HepG2 (cell line): Measurements from ENCODE around the gene LRRN4CL. TPM values are rescaled to one million over a fixed set of nuclear protein-coding genes. Genes with fewer than 3 reads are reported as not detected.

Source experiments
- ASH2L ChIP-seq: fragments of 300-600, 200-600 bp; sonication (generic); IDR thresholded peaks from 2 replicates; pipeline ENCODE4 v1.7.0; 2017; ENCODE audit warnings: low read depth, mild to moderate bottlenecking, moderate library complexity, mixed read lengths, low read length; ENCODE audit not compliant: insufficient read length
- CBX1 ChIP-seq: IDR thresholded peaks from one replicate; pipeline ENCODE4 v1.6.1; 2016; ENCODE audit warnings: antibody characterized with exemption, low read depth
- CREB1 ChIP-seq, 2 experiments: fragments of 450-650 bp in 1 of 2; IDR thresholded peaks; 2 replicates each; pipeline ENCODE4 v1.6.1; 2016 to 2017; ENCODE audit warnings: control low read depth in 1 of 2, mild to moderate bottlenecking in 1 of 2, missing compliant biosample characterization in 1 of 2, missing genetic modification characterization in 1 of 2
- POLR2G ChIP-seq: fragments of 200-400 bp; formaldehyde crosslinking; IDR thresholded peaks from 2 replicates; pipeline ENCODE4 v1.6.1; 2018; ENCODE audit warnings: mild to moderate bottlenecking, low read depth, low read length, moderate library complexity
- SRSF1 ChIP-seq: fragments of 200-400 bp; formaldehyde crosslinking; optimal IDR thresholded peaks from 2 replicates; pipeline ENCODE3; 2017; ENCODE audit warnings: mild to moderate bottlenecking, low read depth, low read length, moderate library complexity
- SRSF4 ChIP-seq: fragments of 200-400 bp; formaldehyde crosslinking; IDR thresholded peaks from one replicate; pipeline ENCODE4 v1.6.1; 2018; ENCODE audit warnings: mild to moderate bottlenecking, low read depth, low read length, moderate library complexity; ENCODE audit not compliant: poor library complexity, severe bottlenecking
- THYN1 ChIP-seq: sonication (generic); formaldehyde crosslinking; IDR thresholded peaks from 2 replicates; pipeline ENCODE4 v1.8.1; 2023; ENCODE audit warnings: low read depth, mild to moderate bottlenecking, moderate library complexity, missing genetic modification reagents, borderline replicate concordance
- WIZ ChIP-seq: sonication (generic); formaldehyde crosslinking; IDR thresholded peaks from 2 replicates; pipeline ENCODE4 v1.5.1; 2020; ENCODE audit warnings: mild to moderate bottlenecking, missing genetic modification reagents
- ZHX2 ChIP-seq, 2 experiments: sonication (generic) in 1 of 2; formaldehyde crosslinking in 1 of 2; IDR thresholded peaks; 2 replicates each; pipeline versions ENCODE4 v1.6.1 to v1.9.0; 2014 to 2022; ENCODE audit warnings: antibody characterized with exemption in 1 of 2, borderline replicate concordance in 1 of 2, inconsistent platforms in 1 of 2, low read depth in 1 of 2, missing genetic modification reagents in 1 of 2
- ZSCAN21 ChIP-seq: sonication (generic); formaldehyde crosslinking; IDR thresholded peaks from 2 replicates; pipeline ENCODE4 v1.8.0; 2022; ENCODE audit warnings: mild to moderate bottlenecking, missing genetic modification reagents, moderate library complexity, borderline replicate concordance
- polyA plus RNA-seq, 8 experiments: library from polyadenylated mRNA; depleted of rRNA in 3 of 8; stranded (reverse) in 7 of 8; unstranded in 1 of 8; fragments of >200 nt; fragmentation: Illumina TruSeq in 4 of 8; extraction: Trizol in 4 of 8; gene quantifications; 2 replicates each; pipeline versions ENCODE4 v1.2.1 to v1.2.3, GENCODE V29; 2011 to 2016; ENCODE audit warnings: low read depth in 4 of 8, missing spikeins in 1 of 8, mixed read lengths in 1 of 8; ENCODE audit not compliant: insufficient read depth in 1 of 8
- total RNA-seq, 5 experiments: library from RNA; depleted of rRNA; stranded (reverse); fragments of >200 nt; fragmentation: Illumina TruSeq; extraction: Trizol; gene quantifications; 2 replicates each; pipeline ENCODE4 v1.2.3, GENCODE V29; 2016; ENCODE audit warnings: low read depth in 1 of 5
- TF ChIP-seq, protein P1 (sequence below): sonication (generic); formaldehyde crosslinking; IDR thresholded peaks from 2 replicates; pipeline ENCODE4 v1.4.0; 2020; ENCODE audit warnings: mild to moderate bottlenecking, missing genetic modification reagents
- TF ChIP-seq, protein P2 (sequence below): sonication (generic); formaldehyde crosslinking; IDR thresholded peaks from 2 replicates; pipeline ENCODE4 v1.5.0; 2020; ENCODE audit warnings: mild to moderate bottlenecking, missing genetic modification reagents
- TF ChIP-seq, protein P3 (sequence below): sonication (generic); formaldehyde crosslinking; IDR thresholded peaks from 2 replicates; pipeline ENCODE4 v1.8.0; 2022; ENCODE audit warnings: mild to moderate bottlenecking, missing genetic modification reagents, borderline replicate concordance
- TF ChIP-seq, protein P4 (sequence below): sonication (generic); formaldehyde crosslinking; IDR thresholded peaks from 2 replicates; pipeline ENCODE4 v1.8.1; 2023; ENCODE audit warnings: mild to moderate bottlenecking, missing genetic modification reagents

LRRN4CL gene
- total and polyA plus RNA-seq, 2 of the 13 experiments (the other 11 are each of a cell fraction or from before 2014, with no cell fraction given), result 0.11 TPM; not detected in 1

GRCh38 chr11:62665075-62665598 is 24.2 kb downstream of the LRRN4CL start, which contains the start of the genes C11orf98 and CSKMT (continued):
- TF ChIP-seq ZHX2 (IDR thresholded peaks at IDR 0.05; ENCODE audit: low read depth) (peak; percentile 38; the same call in 1 of the 2 replicates), ZHX2 (CRISPR knock-in tag; IDR thresholded peaks at IDR 0.05; ENCODE audit: borderline replicate concordance) (no peak; the same call in 1 of the 2 replicates), CBX1 (peak; percentile 92), CREB1 (IDR thresholded peaks at IDR 0.05) (no peak), CREB1 (CRISPR knock-in tag; IDR thresholded peaks at IDR 0.05) (peak; percentile 52; the same call in 1 of the 2 replicates), WIZ (CRISPR knock-in tag) (0 out of 2 replicates have a peak, but pooled peaks have one; percentile 10), ASH2L (no peak), SRSF4 (no peak), ZSCAN21 (CRISPR knock-in tag) (no peak; the same call in 1 of the 2 replicates), SRSF1 (peak; percentile 98), POLR2G (peak; percentile 100), THYN1 (CRISPR knock-in tag) (no peak)
- TF ChIP-seq, protein P1, sequence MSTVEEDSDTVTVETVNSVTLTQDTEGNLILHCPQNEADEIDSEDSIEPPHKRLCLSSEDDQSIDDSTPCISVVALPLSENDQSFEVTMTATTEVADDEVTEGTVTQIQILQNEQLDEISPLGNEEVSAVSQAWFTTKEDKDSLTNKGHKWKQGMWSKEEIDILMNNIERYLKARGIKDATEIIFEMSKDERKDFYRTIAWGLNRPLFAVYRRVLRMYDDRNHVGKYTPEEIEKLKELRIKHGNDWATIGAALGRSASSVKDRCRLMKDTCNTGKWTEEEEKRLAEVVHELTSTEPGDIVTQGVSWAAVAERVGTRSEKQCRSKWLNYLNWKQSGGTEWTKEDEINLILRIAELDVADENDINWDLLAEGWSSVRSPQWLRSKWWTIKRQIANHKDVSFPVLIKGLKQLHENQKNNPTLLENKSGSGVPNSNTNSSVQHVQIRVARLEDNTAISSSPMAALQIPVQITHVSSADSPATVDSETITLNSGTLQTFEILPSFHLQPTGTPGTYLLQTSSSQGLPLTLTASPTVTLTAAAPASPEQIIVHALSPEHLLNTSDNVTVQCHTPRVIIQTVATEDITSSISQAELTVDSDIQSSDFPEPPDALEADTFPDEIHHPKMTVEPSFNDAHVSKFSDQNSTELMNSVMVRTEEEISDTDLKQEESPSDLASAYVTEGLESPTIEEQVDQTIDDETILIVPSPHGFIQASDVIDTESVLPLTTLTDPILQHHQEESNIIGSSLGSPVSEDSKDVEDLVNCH (CRISPR knock-in tag), result no peak
- TF ChIP-seq, protein P2, sequence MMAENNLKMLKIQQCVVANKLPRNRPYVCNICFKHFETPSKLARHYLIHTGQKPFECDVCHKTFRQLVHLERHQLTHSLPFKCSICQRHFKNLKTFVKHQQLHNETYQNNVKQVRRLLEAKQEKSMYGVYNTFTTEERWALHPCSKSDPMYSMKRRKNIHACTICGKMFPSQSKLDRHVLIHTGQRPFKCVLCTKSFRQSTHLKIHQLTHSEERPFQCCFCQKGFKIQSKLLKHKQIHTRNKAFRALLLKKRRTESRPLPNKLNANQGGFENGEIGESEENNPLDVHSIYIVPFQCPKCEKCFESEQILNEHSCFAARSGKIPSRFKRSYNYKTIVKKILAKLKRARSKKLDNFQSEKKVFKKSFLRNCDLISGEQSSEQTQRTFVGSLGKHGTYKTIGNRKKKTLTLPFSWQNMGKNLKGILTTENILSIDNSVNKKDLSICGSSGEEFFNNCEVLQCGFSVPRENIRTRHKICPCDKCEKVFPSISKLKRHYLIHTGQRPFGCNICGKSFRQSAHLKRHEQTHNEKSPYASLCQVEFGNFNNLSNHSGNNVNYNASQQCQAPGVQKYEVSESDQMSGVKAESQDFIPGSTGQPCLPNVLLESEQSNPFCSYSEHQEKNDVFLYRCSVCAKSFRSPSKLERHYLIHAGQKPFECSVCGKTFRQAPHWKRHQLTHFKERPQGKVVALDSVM (CRISPR knock-in tag), result peak; percentile 53
- TF ChIP-seq, protein P3, sequence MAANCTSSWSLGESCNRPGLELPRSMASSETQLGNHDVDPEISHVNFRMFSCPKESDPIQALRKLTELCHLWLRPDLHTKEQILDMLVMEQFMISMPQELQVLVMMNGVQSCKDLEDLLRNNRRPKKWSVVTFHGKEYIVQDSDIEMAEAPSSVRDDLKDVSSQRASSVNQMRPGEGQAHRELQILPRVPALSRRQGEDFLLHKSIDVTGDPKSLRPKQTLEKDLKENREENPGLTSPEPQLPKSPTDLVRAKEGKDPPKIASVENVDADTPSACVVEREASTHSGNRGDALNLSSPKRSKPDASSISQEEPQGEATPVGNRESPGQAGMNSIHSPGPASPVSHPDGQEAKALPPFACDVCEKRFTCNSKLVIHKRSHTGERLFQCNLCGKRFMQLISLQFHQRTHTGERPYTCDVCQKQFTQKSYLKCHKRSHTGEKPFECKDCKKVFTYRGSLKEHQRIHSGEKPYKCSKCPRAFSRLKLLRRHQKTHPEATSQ, result 0 out of 2 replicates have a peak, but pooled peaks have one; percentile 26
- TF ChIP-seq, protein P4, sequence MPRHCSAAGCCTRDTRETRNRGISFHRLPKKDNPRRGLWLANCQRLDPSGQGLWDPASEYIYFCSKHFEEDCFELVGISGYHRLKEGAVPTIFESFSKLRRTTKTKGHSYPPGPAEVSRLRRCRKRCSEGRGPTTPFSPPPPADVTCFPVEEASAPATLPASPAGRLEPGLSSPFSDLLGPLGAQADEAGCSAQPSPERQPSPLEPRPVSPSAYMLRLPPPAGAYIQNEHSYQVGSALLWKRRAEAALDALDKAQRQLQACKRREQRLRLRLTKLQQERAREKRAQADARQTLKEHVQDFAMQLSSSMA (CRISPR knock-in tag), result peak; percentile 65; the same call in 1 of the 2 replicates
